ENCODE measurements around the gene GALNTL6.

GALNTL6 gene

DNA sequence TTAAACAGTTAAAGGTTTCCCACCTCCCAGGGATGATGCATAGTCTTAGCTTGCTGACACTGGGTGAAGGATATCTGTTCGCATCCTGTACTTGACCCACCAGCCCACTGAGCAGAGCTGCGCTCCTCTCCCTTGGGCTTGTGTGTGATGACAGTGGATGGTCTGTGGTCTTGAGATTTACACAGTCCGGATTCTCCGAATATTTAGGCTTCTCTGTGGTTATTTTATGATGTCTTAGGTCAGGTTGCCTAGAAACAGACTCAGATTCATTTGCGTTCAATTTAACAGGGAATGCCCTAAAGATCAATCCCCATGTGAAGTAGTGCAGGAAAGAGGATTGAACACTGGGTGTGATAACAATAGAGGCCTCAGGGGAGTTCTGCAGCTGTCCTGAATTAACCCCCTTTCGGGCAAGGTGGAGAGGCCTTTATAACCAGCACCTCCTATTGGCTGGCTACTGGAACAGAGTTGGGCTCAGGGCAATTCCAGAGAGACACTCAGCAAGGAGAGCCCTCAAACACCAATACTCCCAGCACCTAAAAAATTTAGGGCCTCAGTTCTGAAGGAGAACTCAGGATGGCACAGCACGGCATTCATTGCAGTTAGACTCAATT is 702.2 kb downstream of the GALNTL6 start:
- FAIRE-seq: no peak
- TF ChIP-seq, protein P1, sequence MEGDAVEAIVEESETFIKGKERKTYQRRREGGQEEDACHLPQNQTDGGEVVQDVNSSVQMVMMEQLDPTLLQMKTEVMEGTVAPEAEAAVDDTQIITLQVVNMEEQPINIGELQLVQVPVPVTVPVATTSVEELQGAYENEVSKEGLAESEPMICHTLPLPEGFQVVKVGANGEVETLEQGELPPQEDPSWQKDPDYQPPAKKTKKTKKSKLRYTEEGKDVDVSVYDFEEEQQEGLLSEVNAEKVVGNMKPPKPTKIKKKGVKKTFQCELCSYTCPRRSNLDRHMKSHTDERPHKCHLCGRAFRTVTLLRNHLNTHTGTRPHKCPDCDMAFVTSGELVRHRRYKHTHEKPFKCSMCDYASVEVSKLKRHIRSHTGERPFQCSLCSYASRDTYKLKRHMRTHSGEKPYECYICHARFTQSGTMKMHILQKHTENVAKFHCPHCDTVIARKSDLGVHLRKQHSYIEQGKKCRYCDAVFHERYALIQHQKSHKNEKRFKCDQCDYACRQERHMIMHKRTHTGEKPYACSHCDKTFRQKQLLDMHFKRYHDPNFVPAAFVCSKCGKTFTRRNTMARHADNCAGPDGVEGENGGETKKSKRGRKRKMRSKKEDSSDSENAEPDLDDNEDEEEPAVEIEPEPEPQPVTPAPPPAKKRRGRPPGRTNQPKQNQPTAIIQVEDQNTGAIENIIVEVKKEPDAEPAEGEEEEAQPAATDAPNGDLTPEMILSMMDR (IDR thresholded peaks at IDR 0.05; ENCODE audit: insufficient read depth, missing control alignments): peak; percentile 4
- DNase-seq (ENCODE audit: insufficient read length, low spot score): no peak

DNA sequence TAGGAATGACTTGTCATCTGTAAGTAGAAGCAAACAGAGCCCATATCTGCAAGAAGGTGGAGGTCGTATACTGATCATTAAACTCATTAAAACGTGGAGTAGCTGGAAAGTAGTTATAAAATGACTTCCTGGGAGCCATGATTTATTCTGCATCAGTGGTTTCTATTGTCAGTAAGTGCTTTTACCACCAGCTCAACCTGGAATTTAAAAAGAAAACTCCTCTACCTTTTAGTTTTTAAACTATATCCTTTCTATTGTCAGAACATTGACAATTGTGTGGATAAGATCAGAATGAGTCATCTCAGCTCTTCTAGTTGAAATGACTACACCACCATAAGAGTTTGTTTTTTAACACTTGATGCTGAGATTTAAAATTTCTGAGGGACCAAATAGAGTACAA is 704.2 kb downstream of the GALNTL6 start:
- FAIRE-seq (no peak), DNase-seq (ENCODE audit: insufficient read length, low spot score) (no peak)
- TF ChIP-seq, protein P1 (IDR thresholded peaks at IDR 0.05; ENCODE audit: insufficient read depth, missing control alignments): no peak

DNA sequence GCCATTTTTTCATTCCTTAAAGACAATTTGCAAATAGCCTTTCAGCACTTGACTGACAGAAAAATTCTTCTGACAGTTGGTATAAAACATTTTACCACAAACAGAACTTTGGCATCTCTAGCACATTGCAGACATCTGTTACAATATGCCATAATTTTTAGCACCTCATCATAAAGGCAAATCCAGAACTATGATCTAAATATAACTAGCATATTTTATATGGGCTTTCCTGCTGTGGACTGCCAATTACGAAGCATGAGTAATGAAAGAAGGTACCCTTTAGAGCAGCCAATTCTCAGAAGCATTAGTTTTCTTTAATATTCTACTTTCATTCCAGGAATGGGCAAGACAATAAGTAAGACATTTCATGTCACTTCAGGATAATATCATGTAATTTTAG is 708.0 kb downstream of the GALNTL6 start:
- TF ChIP-seq, protein P1 (IDR thresholded peaks at IDR 0.05; ENCODE audit: insufficient read depth, missing control alignments): no peak
- DNase-seq (ENCODE audit: insufficient read length, low spot score): no peak
- no peak for FAIRE-seq

DNA sequence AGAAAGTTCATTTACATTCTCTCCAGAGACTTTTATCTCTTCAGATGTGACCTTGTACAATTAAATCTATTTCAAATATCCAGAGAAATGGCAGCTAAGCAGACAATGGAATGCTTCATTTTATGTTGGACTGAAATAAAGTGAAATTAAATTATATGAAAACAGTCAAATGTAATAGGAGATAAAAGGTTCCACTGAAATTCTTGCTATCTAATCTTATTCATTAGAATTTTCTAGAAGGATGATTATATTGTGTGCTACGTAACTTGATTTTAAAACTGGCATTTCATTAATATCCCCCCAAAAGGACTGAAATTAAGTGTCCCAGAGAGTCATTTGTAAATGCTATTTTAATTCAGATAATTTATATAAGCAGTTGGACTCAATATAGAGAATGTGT is 708.5 kb downstream of the GALNTL6 start:
- no peak for FAIRE-seq
- no peak for DNase-seq (ENCODE audit: insufficient read length, low spot score)
- TF ChIP-seq, protein P1 (IDR thresholded peaks at IDR 0.05; ENCODE audit: insufficient read depth, missing control alignments): no peak

DNA sequence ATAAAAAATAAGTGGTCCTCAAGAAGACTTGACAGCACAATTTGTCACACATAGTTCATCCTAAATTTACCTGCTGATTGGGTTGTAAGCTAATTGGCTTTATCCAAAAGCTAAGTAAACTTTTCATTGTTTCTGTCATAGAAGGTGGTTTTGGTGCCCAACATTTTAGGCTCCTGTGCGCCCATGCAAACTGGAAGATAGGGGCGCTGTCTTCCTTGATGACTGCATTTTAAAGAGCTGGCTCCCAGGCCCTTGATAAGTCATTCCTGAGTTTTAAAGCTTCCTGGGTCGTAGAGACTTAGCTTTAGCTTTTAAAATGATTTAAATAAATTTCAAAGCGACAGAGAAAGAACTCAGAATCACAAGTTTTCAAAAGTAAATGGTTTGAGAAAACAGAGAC is 730.0 kb downstream of the GALNTL6 start:
- TF ChIP-seq, protein P1 (IDR thresholded peaks at IDR 0.05; ENCODE audit: insufficient read depth, missing control alignments): no peak
- FAIRE-seq: no peak
- no peak for DNase-seq (ENCODE audit: insufficient read length, low spot score)

DNA sequence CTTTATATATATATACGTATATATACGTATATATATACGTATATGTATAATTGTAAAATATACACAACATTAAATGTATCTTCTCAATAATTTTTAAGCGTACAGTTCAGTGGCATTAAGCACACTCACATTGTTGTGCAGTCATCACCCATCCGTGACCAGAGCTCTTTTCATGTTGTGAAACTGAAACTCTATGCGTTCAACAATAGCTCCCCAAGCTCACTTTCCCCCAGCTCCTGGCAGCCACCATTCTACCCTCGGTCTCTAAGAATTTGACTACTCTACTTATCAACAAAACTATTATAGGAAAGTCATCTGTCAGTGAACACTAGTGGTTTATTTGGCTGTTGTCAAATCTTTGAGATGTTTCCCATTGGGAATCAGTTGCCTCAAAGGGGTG is 733.6 kb downstream of the GALNTL6 start:
- no peak for DNase-seq (ENCODE audit: insufficient read length, low spot score)
- no peak for FAIRE-seq
- TF ChIP-seq, protein P1 (IDR thresholded peaks at IDR 0.05; ENCODE audit: insufficient read depth, missing control alignments): no peak

DNA sequence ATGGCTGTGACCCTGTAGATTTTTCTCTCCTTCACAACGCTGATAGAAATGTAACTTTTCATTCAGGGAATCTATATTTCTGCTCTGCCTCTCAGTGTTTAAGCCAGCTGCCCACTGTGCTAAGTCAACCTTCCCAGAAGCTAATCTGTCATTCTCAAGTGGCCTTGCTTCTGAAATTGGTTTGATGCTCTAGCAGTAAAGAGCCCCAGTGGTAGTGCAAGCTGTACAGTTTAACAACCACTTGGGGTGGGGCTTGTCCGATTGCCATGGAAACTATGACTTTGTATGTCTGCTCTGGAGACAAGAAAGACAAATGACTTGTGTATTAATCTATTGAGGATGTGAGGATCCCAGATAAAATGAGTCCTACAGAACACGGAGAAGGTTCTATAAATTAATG is 734.5 kb downstream of the GALNTL6 start:
- FAIRE-seq: no peak
- TF ChIP-seq, protein P1 (IDR thresholded peaks at IDR 0.05; ENCODE audit: insufficient read depth, missing control alignments): no peak

More for the DNA sequence above, 734.5 kb downstream of the GALNTL6 start:
- DNase-seq (ENCODE audit: insufficient read length, low spot score): no peak

Measured in D721Med (cell line).